GM06990 (cell line): Measurements from ENCODE around the gene AZGP1.
A peak's percentile ranks its signal among the peaks of the same experiment; 100 is the strongest.

Experiments used
- DNase-seq: peaks from one replicate; pipeline ENCODE4 v3.0.0-alpha.2; 2011; ENCODE audit not compliant: insufficient read length; ENCODE audit errors: extremely low read depth
- H3K27me3 ChIP-seq: replicated peaks from 2 replicates; pipeline ENCODE4 v1.6.0; 2011; ENCODE audit warnings: low read length; ENCODE audit not compliant: control insufficient read depth, insufficient read depth
- H3K36me3 ChIP-seq: 2 replicates; pipeline ENCODE4 v1.5.1; 2011; ENCODE audit warnings: low read length; ENCODE audit not compliant: control insufficient read depth, insufficient read depth
- H3K4me3 ChIP-seq: replicated peaks from 2 replicates; pipeline ENCODE4 v1.5.1; 2011; ENCODE audit warnings: low read depth, mild to moderate bottlenecking, control low read depth, low read length
- CTCF ChIP-seq: IDR thresholded peaks from 2 replicates; pipeline ENCODE4 v1.5.1; 2011; ENCODE audit warnings: low read length, control low read depth, mild to moderate bottlenecking, inconsistent platforms; ENCODE audit not compliant: insufficient read depth, poor library complexity, severe bottlenecking

Gene AZGP1

GRCh38 chr7:99923200-99923599 lies 52.6 kb downstream of the AZGP1 start:
- TF ChIP-seq CTCF: no peak
- H3K27me3 ChIP-seq: no peaks in the 10 kb centered on the region
- DNase-seq: no peak
- H3K4me3 ChIP-seq: no peak overlapping the region
- no peaks in the 10 kb centered on the region for H3K36me3 ChIP-seq

- Histone ChIP-seq H3K4me3 (peak overlapping the region; percentile 72), H3K36me3 (peaks cover 2% of the 10 kb centered on the region), H3K27me3 (no peaks in the 10 kb centered on the region)
- TF ChIP-seq CTCF: no peak
- no peak for DNase-seq
Measured at GRCh38 chr7:99920149-99920548, 55.7 kb downstream of the AZGP1 start.

- no peak for DNase-seq
- TF ChIP-seq CTCF: no peak
- Histone ChIP-seq H3K4me3 (peak overlapping the region; percentile 72), H3K27me3 (no peaks in the 10 kb centered on the region), H3K36me3 (peaks cover 2% of the 10 kb centered on the region)
Measured at GRCh38 chr7:99919814-99920112, 56.1 kb downstream of the AZGP1 start.

GRCh38 chr7:99918959-99919813 lies 56.6 kb downstream of the AZGP1 start, which contains the start of gene TRIM4:
Gene TRIM4, minus strand, starts transcription at chr7:99919530. Its CDS starts 129 bp downstream, at chr7:99919401.
- peak; percentile 1 for TF ChIP-seq CTCF
- DNase-seq: peak; percentile 95
- Histone ChIP-seq H3K36me3 (peaks cover 2% of the 10 kb centered on the region), H3K4me3 (peak within 1 kb of the TSS; percentile 72), H3K27me3 (no peaks in the 10 kb centered on the region)
